H9 (cell line): Measurements from ENCODE around the gene SMIM36. TPM values are rescaled to one million over a fixed set of nuclear protein-coding genes. Genes with fewer than 3 reads are reported as not detected.

Experiments
- DNase-seq: peaks from one replicate; pipeline ENCODE4 v3.0.0-alpha.2; 2017
- H2AFZ ChIP-seq: one replicate; pipeline ENCODE4 v1.6.1; 2013; ENCODE audit warnings: mild to moderate bottlenecking, low read length, control low read depth, moderate library complexity
- H2AK5ac ChIP-seq: 2 replicates; pipeline ENCODE4 v1.6.1; 2013; ENCODE audit warnings: low read length, control low read depth, mixed read lengths; ENCODE audit not compliant: insufficient read length
- H2BK120ac ChIP-seq: one replicate; pipeline ENCODE4 v1.6.1; 2013; ENCODE audit warnings: low read depth, mild to moderate bottlenecking, low read length, control low read depth, inconsistent platforms; ENCODE audit not compliant: poor library complexity, severe bottlenecking
- H2BK12ac ChIP-seq: 2 replicates; pipeline ENCODE4 v1.6.1; 2013; ENCODE audit warnings: low read length, control low read depth, mixed read lengths, low read depth; ENCODE audit not compliant: insufficient read length
- H2BK15ac ChIP-seq: 2 replicates; pipeline ENCODE4 v1.6.1; 2013; ENCODE audit warnings: low read depth, low read length, control low read depth
- H2BK20ac ChIP-seq: one replicate; pipeline ENCODE4 v1.6.1; 2013; ENCODE audit warnings: low read depth, mild to moderate bottlenecking, low read length, control low read depth, inconsistent platforms; ENCODE audit not compliant: poor library complexity, severe bottlenecking
- H2BK5ac ChIP-seq: 2 replicates; pipeline ENCODE4 v1.6.1; 2013; ENCODE audit warnings: low read length, control low read depth, mixed read lengths; ENCODE audit not compliant: insufficient read length
- H3K14ac ChIP-seq: 2 replicates; pipeline ENCODE4 v1.6.1; 2013; ENCODE audit warnings: low read length, control low read depth; ENCODE audit not compliant: insufficient read depth
- H3K18ac ChIP-seq: 2 replicates; pipeline ENCODE4 v1.6.1; 2013; ENCODE audit warnings: low read depth, mild to moderate bottlenecking, mixed read lengths, low read length, control low read depth; ENCODE audit not compliant: insufficient read length
- H3K23ac ChIP-seq: 2 replicates; pipeline ENCODE4 v1.6.1; 2013; ENCODE audit warnings: low read length, control low read depth, mixed read lengths, low read depth; ENCODE audit not compliant: insufficient read length
- H3K23me2 ChIP-seq: 2 replicates; pipeline ENCODE4 v1.6.1; 2013; ENCODE audit warnings: low read depth, mild to moderate bottlenecking, mixed read lengths, low read length, control low read depth; ENCODE audit not compliant: insufficient read length, poor library complexity, severe bottlenecking
- H3K27ac ChIP-seq: 2 replicates; pipeline ENCODE4 v1.5.1; 2013; ENCODE audit warnings: low read length, control low read depth, mixed read lengths, low read depth; ENCODE audit not compliant: insufficient read length
- H3K27me3 ChIP-seq: 2 replicates; pipeline ENCODE4 v1.6.1; 2013; ENCODE audit warnings: low read length, control low read depth, inconsistent platforms; ENCODE audit not compliant: insufficient read depth
- H3K4ac ChIP-seq: 2 replicates; pipeline ENCODE4 v1.6.1; 2013; ENCODE audit warnings: low read depth, mild to moderate bottlenecking, control low read depth, inconsistent platforms, low read length, moderate library complexity
- H3K4me1 ChIP-seq: 2 replicates; pipeline ENCODE4 v1.6.1; 2013; ENCODE audit warnings: low read length, control low read depth, inconsistent platforms; ENCODE audit not compliant: insufficient read depth
- H3K4me2 ChIP-seq: 2 replicates; pipeline ENCODE4 v1.6.1; 2013; ENCODE audit warnings: low read length, control low read depth, mixed read lengths; ENCODE audit not compliant: insufficient read length, insufficient read depth
- H3K56ac ChIP-seq: 2 replicates; pipeline ENCODE4 v1.6.1; 2013; ENCODE audit warnings: low read depth, mild to moderate bottlenecking, mixed read lengths, low read length, control low read depth; ENCODE audit not compliant: insufficient read length
- H3K79me1 ChIP-seq: 2 replicates; pipeline ENCODE4 v1.6.1; 2013; ENCODE audit warnings: low read depth, mild to moderate bottlenecking, moderate library complexity, low read length, control low read depth, inconsistent platforms; ENCODE audit not compliant: insufficient read depth, poor library complexity, severe bottlenecking
- H3K79me2 ChIP-seq: 2 replicates; pipeline ENCODE4 v1.6.1; 2013; ENCODE audit warnings: low read length, control low read depth, inconsistent platforms; ENCODE audit not compliant: insufficient read depth
- H3K9ac ChIP-seq: 2 replicates; pipeline ENCODE4 v1.6.1; 2013; ENCODE audit warnings: low read length, control low read depth, mixed read lengths; ENCODE audit not compliant: insufficient read length; ENCODE audit errors: extremely low read depth
- H3K9me3 ChIP-seq: one replicate; pipeline ENCODE4 v1.6.1; 2013; ENCODE audit warnings: low read depth, low read length, inconsistent platforms; ENCODE audit not compliant: control insufficient read depth
- H3T11ph ChIP-seq: one replicate; pipeline ENCODE4 v1.6.1; 2013; ENCODE audit warnings: mild to moderate bottlenecking, low read length, control low read depth, inconsistent platforms
- H4K20me1 ChIP-seq: one replicate; pipeline ENCODE4 v1.6.1; 2013; ENCODE audit not compliant: control insufficient read depth, insufficient read length, insufficient read depth
- H4K5ac ChIP-seq: 2 replicates; pipeline ENCODE4 v1.6.1; 2013; ENCODE audit warnings: low read depth, mild to moderate bottlenecking, mixed read lengths, low read length, control low read depth; ENCODE audit not compliant: insufficient read length
- H4K8ac ChIP-seq: replicated peaks from 2 replicates; pipeline ENCODE4 v1.6.1; 2013; ENCODE audit warnings: low read length, control low read depth, mixed read lengths, low read depth; ENCODE audit not compliant: insufficient read length
- H4K91ac ChIP-seq: 2 replicates; pipeline ENCODE4 v1.6.1; 2013; ENCODE audit warnings: low read depth, mild to moderate bottlenecking, moderate library complexity, mixed read lengths, low read length, control low read depth; ENCODE audit not compliant: insufficient read length
- H3K27ac Mint-ChIP-seq, 3 experiments: 2 replicates in 2 of 3; 3 replicates in 1 of 3; pipeline ENCODE4 v1.8.0; 2020 to 2021; ENCODE audit warnings: mixed read lengths in 3 of 3, mild to moderate bottlenecking in 1 of 3, moderate library complexity in 1 of 3
- H3K27me3 Mint-ChIP-seq: 2 replicates; pipeline ENCODE4 v1.8.0; 2021; ENCODE audit warnings: low read depth, mild to moderate bottlenecking, moderate library complexity, mixed read lengths
- H3K36me3 Mint-ChIP-seq, 3 experiments: 2 replicates in 2 of 3; 3 replicates in 1 of 3; pipeline ENCODE4 v1.8.0; 2020 to 2021; ENCODE audit warnings: low read depth in 3 of 3, mixed read lengths in 3 of 3; ENCODE audit not compliant: insufficient read depth in 1 of 3
- H3K4me1 Mint-ChIP-seq, 2 experiments: 2 replicates each; pipeline ENCODE4 v1.8.0; 2020; ENCODE audit warnings: mixed read lengths in 2 of 2
- H3K4me3 Mint-ChIP-seq, 2 experiments: 2 replicates in 1 of 2; 3 replicates in 1 of 2; pipeline ENCODE4 v1.8.0; 2020 to 2021; ENCODE audit warnings: mild to moderate bottlenecking in 2 of 2, mixed read lengths in 2 of 2, moderate library complexity in 1 of 2
- H3K9me3 Mint-ChIP-seq, 2 experiments: 2 replicates in 1 of 2; 3 replicates in 1 of 2; pipeline ENCODE4 v1.8.0; 2020; ENCODE audit warnings: mild to moderate bottlenecking in 2 of 2, mixed read lengths in 2 of 2, moderate library complexity in 1 of 2
- CTCF ChIP-seq: fragments of 200-600 bp; sonication (generic); conservative IDR thresholded peaks from 3 replicates; pipeline ENCODE4 v1.8.0; 2021; ENCODE audit warnings: antibody characterized with exemption, mild to moderate bottlenecking
- WGBS: extraction: QIAGEN DNeasy Blood & Tissue Kit; methylation state at CpG from one replicate; pipeline ENCODE4 v1.1.7; 2013; ENCODE audit warnings: missing lambda C conversion rate, low lambda C conversion rate, mixed read lengths; ENCODE audit not compliant: insufficient read length; ENCODE audit errors: extremely low coverage; 5-methylcytosine and 5-hydroxymethylcytosine counted together
- total RNA-seq: library from RNA; stranded (reverse); gene quantifications from 2 replicates; pipeline ENCODE4 v1.2.1, GENCODE V29; 2021

SMIM36 gene
- total RNA-seq, 1 experiment from 2014 or later, result not detected

- H3K9ac ChIP-seq, result no peak overlapping the region
- H3K4me1 Mint-ChIP-seq, result peaks cover 0 to 4% of the 10 kb centered on the region in 2 experiments; a peak in 1 of 4 replicates
- no peaks in the 10 kb centered on the region for H3K79me1 ChIP-seq
- no peak overlapping the region for H3K4ac ChIP-seq
- H3K56ac ChIP-seq, result no peak overlapping the region
- H2BK20ac ChIP-seq, result no peak overlapping the region
- H3K27me3 ChIP-seq, result no peaks in the 10 kb centered on the region
- no CpG with 5 or more reads among the region's 3 CpGs for WGBS
- H4K5ac ChIP-seq, result no peak overlapping the region
- H3K36me3 Mint-ChIP-seq, result no peaks in the 10 kb centered on the region
- H2AFZ ChIP-seq, result no peak overlapping the region
- H3K27me3 Mint-ChIP-seq, result no peaks in the 10 kb centered on the region
- no peak overlapping the region for H3K18ac ChIP-seq
- H3T11ph ChIP-seq, result no peak overlapping the region
- no peak overlapping the region for H3K14ac ChIP-seq
- no peaks in the 10 kb centered on the region for H4K20me1 ChIP-seq
- no peak overlapping the region for H2BK5ac ChIP-seq
- no peak for TF ChIP-seq CTCF
- no peak overlapping the region for H3K4me2 ChIP-seq
- H2BK12ac ChIP-seq, result no peak overlapping the region
- DNase-seq, result no peak
- no peak overlapping the region for H4K8ac ChIP-seq
- no peaks in the 10 kb centered on the region for H3K9me3 ChIP-seq
- no peak overlapping the region for H2BK120ac ChIP-seq
- no peak overlapping the region for H3K27ac ChIP-seq
- H3K23ac ChIP-seq, result no peak overlapping the region
- H3K27ac Mint-ChIP-seq, result no peak overlapping the region
- no peaks in the 10 kb centered on the region for H3K4me1 ChIP-seq
- no peak overlapping the region for H4K91ac ChIP-seq
- no peak overlapping the region for H2AK5ac ChIP-seq
- H3K79me2 ChIP-seq, result no peaks in the 10 kb centered on the region
- H2BK15ac ChIP-seq, result no peak overlapping the region
- no peaks in the 10 kb centered on the region for H3K23me2 ChIP-seq
- H3K4me3 Mint-ChIP-seq, result no peak overlapping the region
- no peaks in the 10 kb centered on the region for H3K9me3 Mint-ChIP-seq
These were observed 18.8 kb upstream of the SMIM36 start for GRCh38 chr17:55530064-55530463.
